ENCODE results near the gene SYNDIG1. TPM values are rescaled to one million over a fixed set of nuclear protein-coding genes. Genes with fewer than 3 reads are reported as not detected.

Gene SYNDIG1
- total RNA-seq, 1 experiment from 2014 or later: not detected

DNA sequence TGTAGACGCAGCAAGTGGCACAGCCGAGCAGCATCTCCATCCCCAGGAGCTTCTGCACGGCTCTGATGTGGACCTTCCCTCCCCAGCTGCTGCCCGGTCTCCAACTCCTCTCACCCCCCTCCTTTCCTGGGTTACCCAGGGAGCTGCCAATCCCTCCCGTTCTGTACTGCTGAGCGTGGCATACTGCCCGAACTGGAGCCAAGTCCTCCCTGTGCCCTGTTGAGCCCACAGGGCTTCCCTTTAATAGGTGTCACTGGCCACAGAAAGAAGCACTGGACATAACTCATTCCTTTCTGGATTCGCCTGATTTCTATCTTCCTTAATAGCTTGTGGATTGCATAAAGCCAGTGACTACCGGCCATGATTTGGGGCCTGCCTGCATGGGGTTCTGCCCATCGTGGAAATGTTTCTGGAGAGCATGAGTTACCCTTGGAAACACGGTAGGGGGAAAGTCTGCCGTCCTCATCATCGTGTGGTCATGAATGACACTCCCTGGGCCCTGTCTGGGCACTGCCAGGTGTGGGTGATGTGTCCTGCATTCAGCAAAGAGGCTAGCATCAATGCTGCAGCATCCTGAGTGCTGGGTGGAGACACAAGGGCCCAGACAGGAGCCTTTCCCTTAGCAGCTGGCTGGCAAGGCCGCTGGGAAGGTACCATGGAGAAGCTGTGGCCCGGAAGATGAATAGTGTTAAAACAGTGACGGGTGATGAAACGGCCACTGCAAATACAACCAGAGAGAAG, 189.7 kb downstream of the SYNDIG1 start:
- ChIA-PET POLR2A (ENCODE audit: unreplicated experiment) (no interaction called here), CTCF (no interaction called here)
- Histone ChIP-seq H2AFZ (ENCODE audit: low read length) (no peak overlapping the region), H3K79me2 (ENCODE audit: low read length) (no peaks in the 10 kb centered on the region), H3K4me1 (ENCODE audit: insufficient read depth, low read length) (peaks cover 15% of the 10 kb centered on the region), H3K27me3 (ENCODE audit: low read length) (no peaks in the 10 kb centered on the region), H3K9ac (ENCODE audit: low read length) (no peak overlapping the region), H3K36me3 (ENCODE audit: low read depth, low read length) (no peaks in the 10 kb centered on the region), H3K9me2 (replicated peaks; ENCODE audit: low read length) (no peaks in the 10 kb centered on the region), H3K27ac (ENCODE audit: low read length) (no peak overlapping the region), H3K4me3 (ENCODE audit: low read length) (no peak overlapping the region), H3K9me3 (ENCODE audit: low read length) (no peaks in the 10 kb centered on the region), H4K20me1 (ENCODE audit: low read length) (no peaks in the 10 kb centered on the region), H3F3A (ENCODE audit: low read length, unreplicated experiment) (no peaks in the 10 kb centered on the region), H3K4me2 (ENCODE audit: low read length) (no peak overlapping the region)
- DNase-seq (no peak), ATAC-seq (no peak)
- TF ChIP-seq EZH2 (IDR thresholded peaks at IDR 0.05; ENCODE audit: low read length, unreplicated experiment) (no peak), EZH2phosphoT487 (IDR thresholded peaks at IDR 0.05; ENCODE audit: borderline replicate concordance, low read length) (no peak)
- TF ChIP-seq, protein P1, sequence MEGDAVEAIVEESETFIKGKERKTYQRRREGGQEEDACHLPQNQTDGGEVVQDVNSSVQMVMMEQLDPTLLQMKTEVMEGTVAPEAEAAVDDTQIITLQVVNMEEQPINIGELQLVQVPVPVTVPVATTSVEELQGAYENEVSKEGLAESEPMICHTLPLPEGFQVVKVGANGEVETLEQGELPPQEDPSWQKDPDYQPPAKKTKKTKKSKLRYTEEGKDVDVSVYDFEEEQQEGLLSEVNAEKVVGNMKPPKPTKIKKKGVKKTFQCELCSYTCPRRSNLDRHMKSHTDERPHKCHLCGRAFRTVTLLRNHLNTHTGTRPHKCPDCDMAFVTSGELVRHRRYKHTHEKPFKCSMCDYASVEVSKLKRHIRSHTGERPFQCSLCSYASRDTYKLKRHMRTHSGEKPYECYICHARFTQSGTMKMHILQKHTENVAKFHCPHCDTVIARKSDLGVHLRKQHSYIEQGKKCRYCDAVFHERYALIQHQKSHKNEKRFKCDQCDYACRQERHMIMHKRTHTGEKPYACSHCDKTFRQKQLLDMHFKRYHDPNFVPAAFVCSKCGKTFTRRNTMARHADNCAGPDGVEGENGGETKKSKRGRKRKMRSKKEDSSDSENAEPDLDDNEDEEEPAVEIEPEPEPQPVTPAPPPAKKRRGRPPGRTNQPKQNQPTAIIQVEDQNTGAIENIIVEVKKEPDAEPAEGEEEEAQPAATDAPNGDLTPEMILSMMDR (conservative IDR thresholded peaks at IDR 0.05; ENCODE audit: low read depth, low read length): no peak
- no TSS peak for BruUV-seq (replicated peaks)
- intact Hi-C loops (cut with micrococcal nuclease): no loop called here

DNA sequence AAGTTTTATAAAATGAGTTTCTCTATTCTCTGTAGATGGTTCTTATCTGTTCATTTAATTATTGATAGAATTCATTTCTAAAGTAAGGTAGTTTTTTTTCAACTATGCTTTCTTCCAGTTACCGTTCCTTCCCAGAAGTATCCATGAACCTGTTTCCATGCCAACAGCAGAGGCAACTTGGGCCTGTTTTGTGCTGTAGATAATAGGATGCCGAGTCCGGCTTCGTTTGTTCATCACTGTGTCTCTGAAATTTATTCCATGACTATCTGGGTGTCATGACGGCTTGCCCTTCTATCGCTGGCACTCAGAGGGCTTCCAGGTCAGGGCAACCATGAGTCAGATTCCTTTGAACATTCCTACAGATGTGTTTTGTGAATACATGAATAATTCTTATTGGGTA, 190.4 kb downstream of the SYNDIG1 start:
- Histone ChIP-seq H4K20me1 (ENCODE audit: low read length) (no peaks in the 10 kb centered on the region), H3K9ac (ENCODE audit: low read length) (no peak overlapping the region), H3K27me3 (ENCODE audit: low read length) (no peaks in the 10 kb centered on the region), H3K9me2 (replicated peaks; ENCODE audit: low read length) (no peaks in the 10 kb centered on the region), H3K27ac (ENCODE audit: low read length) (no peak overlapping the region), H3K4me2 (ENCODE audit: low read length) (no peak overlapping the region), H3F3A (ENCODE audit: low read length, unreplicated experiment) (no peaks in the 10 kb centered on the region), H3K9me3 (ENCODE audit: low read length) (no peaks in the 10 kb centered on the region), H3K36me3 (ENCODE audit: low read depth, low read length) (no peaks in the 10 kb centered on the region), H3K4me3 (ENCODE audit: low read length) (no peak overlapping the region), H2AFZ (ENCODE audit: low read length) (no peak overlapping the region), H3K4me1 (ENCODE audit: insufficient read depth, low read length) (peaks cover 22% of the 10 kb centered on the region), H3K79me2 (ENCODE audit: low read length) (no peaks in the 10 kb centered on the region)
- ATAC-seq: no peak
- intact Hi-C loops (cut with micrococcal nuclease): no loop called here
- ChIA-PET POLR2A (ENCODE audit: unreplicated experiment) (no interaction called here), CTCF (no interaction called here)
- DNase-seq: no peak
- TF ChIP-seq, protein P1 (conservative IDR thresholded peaks at IDR 0.05; ENCODE audit: low read depth, low read length): no peak
- TF ChIP-seq EZH2phosphoT487 (IDR thresholded peaks at IDR 0.05; ENCODE audit: borderline replicate concordance, low read length) (no peak), EZH2 (IDR thresholded peaks at IDR 0.05; ENCODE audit: low read length, unreplicated experiment) (no peak)
- no TSS peak for BruUV-seq (replicated peaks)

DNA sequence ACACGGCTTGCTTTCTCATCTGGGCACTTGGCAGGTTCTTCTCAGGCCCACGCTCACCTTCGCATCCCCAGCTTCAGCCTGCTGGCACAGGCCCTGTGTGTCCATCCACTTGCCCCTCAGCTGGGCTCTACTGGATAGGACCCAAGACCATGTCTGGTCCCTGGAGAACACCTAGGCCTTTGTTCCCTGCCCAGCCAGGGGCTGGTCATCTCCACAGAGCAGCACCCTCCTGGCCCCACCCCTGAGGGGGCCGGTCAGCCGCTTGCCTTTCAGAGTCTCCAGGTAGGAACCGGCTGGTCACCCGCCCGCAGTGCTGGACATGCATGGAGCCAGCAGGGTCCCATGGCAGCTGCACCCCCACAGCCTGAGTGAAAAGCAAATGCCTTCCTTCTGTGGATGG, 191.2 kb downstream of the SYNDIG1 start:
- no peak for DNase-seq

More for the DNA sequence above, 191.2 kb downstream of the SYNDIG1 start:
- intact Hi-C loops (cut with micrococcal nuclease): no loop called here
- ATAC-seq: no peak
- H3K27ac ChIP-seq (ENCODE audit: low read length): no peak overlapping the region
- no peak overlapping the region for H3K4me2 ChIP-seq (ENCODE audit: low read length)
- TF ChIP-seq, protein P1 (conservative IDR thresholded peaks at IDR 0.05; ENCODE audit: low read depth, low read length): no peak
- TF ChIP-seq EZH2 (IDR thresholded peaks at IDR 0.05; ENCODE audit: low read length, unreplicated experiment) (no peak), EZH2phosphoT487 (IDR thresholded peaks at IDR 0.05; ENCODE audit: borderline replicate concordance, low read length) (no peak)
- H3K9ac ChIP-seq (ENCODE audit: low read length): no peak overlapping the region
- ChIA-PET POLR2A (ENCODE audit: unreplicated experiment) (no interaction called here), CTCF (no interaction called here)
- H3F3A ChIP-seq (ENCODE audit: low read length, unreplicated experiment): no peaks in the 10 kb centered on the region
- peaks cover 28% of the 10 kb centered on the region for H3K4me1 ChIP-seq (ENCODE audit: insufficient read depth, low read length)
- H3K79me2 ChIP-seq (ENCODE audit: low read length): no peaks in the 10 kb centered on the region
- H3K9me2 ChIP-seq (replicated peaks; ENCODE audit: low read length): no peaks in the 10 kb centered on the region
- no peaks in the 10 kb centered on the region for H3K9me3 ChIP-seq (ENCODE audit: low read length)
- no peak overlapping the region for H3K4me3 ChIP-seq (ENCODE audit: low read length)
- no peaks in the 10 kb centered on the region for H4K20me1 ChIP-seq (ENCODE audit: low read length)
- H2AFZ ChIP-seq (ENCODE audit: low read length): no peak overlapping the region
- BruUV-seq (replicated peaks): no TSS peak
- H3K27me3 ChIP-seq (ENCODE audit: low read length): no peaks in the 10 kb centered on the region
- H3K36me3 ChIP-seq (ENCODE audit: low read depth, low read length): no peaks in the 10 kb centered on the region

All from PC-3 (cell line).